OCI-LY3 (cell line): ENCODE results near the gene CLPTM1L.

Experiments used
- EZH2phosphoT487 ChIP-seq: fragments of 200-600 bp; shearing (Covaris generic); IDR thresholded peaks from 2 replicates; pipeline ENCODE4 v1.6.1; 2018; ENCODE audit warnings: antibody characterized with exemption, mixed run types, low read depth
- TF ChIP-seq, protein P1 (sequence below): fragments of 200-600, 300-600 bp; sonication (generic); IDR thresholded peaks from 2 replicates; pipeline ENCODE4 v1.5.1; 2014; ENCODE audit warnings: antibody characterized with exemption, low read length, low read depth

GRCh38 chr5:1347571-1347970 is 2.7 kb upstream of the CLPTM1L start:
- TF ChIP-seq, protein P1, sequence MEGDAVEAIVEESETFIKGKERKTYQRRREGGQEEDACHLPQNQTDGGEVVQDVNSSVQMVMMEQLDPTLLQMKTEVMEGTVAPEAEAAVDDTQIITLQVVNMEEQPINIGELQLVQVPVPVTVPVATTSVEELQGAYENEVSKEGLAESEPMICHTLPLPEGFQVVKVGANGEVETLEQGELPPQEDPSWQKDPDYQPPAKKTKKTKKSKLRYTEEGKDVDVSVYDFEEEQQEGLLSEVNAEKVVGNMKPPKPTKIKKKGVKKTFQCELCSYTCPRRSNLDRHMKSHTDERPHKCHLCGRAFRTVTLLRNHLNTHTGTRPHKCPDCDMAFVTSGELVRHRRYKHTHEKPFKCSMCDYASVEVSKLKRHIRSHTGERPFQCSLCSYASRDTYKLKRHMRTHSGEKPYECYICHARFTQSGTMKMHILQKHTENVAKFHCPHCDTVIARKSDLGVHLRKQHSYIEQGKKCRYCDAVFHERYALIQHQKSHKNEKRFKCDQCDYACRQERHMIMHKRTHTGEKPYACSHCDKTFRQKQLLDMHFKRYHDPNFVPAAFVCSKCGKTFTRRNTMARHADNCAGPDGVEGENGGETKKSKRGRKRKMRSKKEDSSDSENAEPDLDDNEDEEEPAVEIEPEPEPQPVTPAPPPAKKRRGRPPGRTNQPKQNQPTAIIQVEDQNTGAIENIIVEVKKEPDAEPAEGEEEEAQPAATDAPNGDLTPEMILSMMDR = no peak
- TF ChIP-seq EZH2phosphoT487 = no peak
